WTC11 (cell line): ENCODE results near the gene UBASH3A. TPM values are rescaled to one million over a fixed set of nuclear protein-coding genes. Genes with fewer than 3 reads are reported as not detected.

Source experiments
- ATAC-seq: fragments of 200-7000 bp; cut with Tn5 transposase; 2 replicates; pipeline ENCODE4 v1.10.0; 2021; ENCODE audit warnings: mild to moderate bottlenecking, moderate library complexity
- CTCF ChIA-PET: fragments of 300-600 bp; sonication (Branson Sonifier 250); formaldehyde crosslinking; loops from one replicate; lab custom pipeline; 2021; ENCODE audit warnings: antibody characterized with exemption; lab: Charles Lee
- POLR2A ChIA-PET: fragments of 350-600 bp; sonication (Branson Sonifier 250); formaldehyde crosslinking; loops from one replicate; lab custom pipeline; 2021; ENCODE audit warnings: antibody characterized with exemption; lab: Charles Lee
- DNase-seq: peaks from one replicate; pipeline ENCODE4 v3.0.0; 2021; ENCODE audit warnings: low spot score
- H3K27ac Mint-ChIP-seq: 2 replicates; pipeline ENCODE4 v1.8.0; 2021; ENCODE audit warnings: mixed read lengths
- H3K27me3 Mint-ChIP-seq: 2 replicates; pipeline ENCODE4 v1.8.0; 2021; ENCODE audit warnings: low read depth, mild to moderate bottlenecking, moderate library complexity, mixed read lengths
- H3K36me3 Mint-ChIP-seq: 2 replicates; pipeline ENCODE4 v1.8.0; 2021; ENCODE audit warnings: mixed read lengths
- H3K4me1 Mint-ChIP-seq: 2 replicates; pipeline ENCODE4 v1.8.0; 2022; ENCODE audit warnings: mixed read lengths
- H3K4me3 Mint-ChIP-seq: 2 replicates; pipeline ENCODE4 v1.8.0; 2021; ENCODE audit warnings: mild to moderate bottlenecking, moderate library complexity, mixed read lengths
- H3K9me3 Mint-ChIP-seq: 2 replicates; pipeline ENCODE4 v1.8.0; 2021; ENCODE audit warnings: mixed read lengths
- CDX4 ChIP-seq: fragments of 250-450 bp; sonication (Bioruptor Pico); IDR thresholded peaks from 2 replicates; pipeline ENCODE4 v1.9.0; 2021; ENCODE audit warnings: moderate library complexity, mild to moderate bottlenecking, inconsistent platforms, borderline replicate concordance
- ERG ChIP-seq: fragments of 250-450 bp; sonication (Bioruptor Pico); IDR thresholded peaks from 2 replicates; pipeline ENCODE4 v1.8.0; 2021; ENCODE audit warnings: mild to moderate bottlenecking
- FOXP4 ChIP-seq: sonication (generic); formaldehyde crosslinking; IDR thresholded peaks from 2 replicates; pipeline ENCODE4 v1.8.0; 2022; ENCODE audit warnings: mild to moderate bottlenecking, missing genetic modification reagents
- GRHL2 ChIP-seq: fragments of 250-450 bp; sonication (Bioruptor Pico); IDR thresholded peaks from 2 replicates; pipeline ENCODE4 v1.8.0; 2022; ENCODE audit warnings: mild to moderate bottlenecking, moderate library complexity; ENCODE audit not compliant: insufficient replicate concordance, severe bottlenecking
- SMAD3 ChIP-seq: sonication (generic); formaldehyde crosslinking; IDR thresholded peaks from 2 replicates; pipeline ENCODE4 v1.8.0; 2022; ENCODE audit warnings: missing genetic modification reagents, mild to moderate bottlenecking, borderline replicate concordance
- STAT6 ChIP-seq: sonication (generic); formaldehyde crosslinking; conservative IDR thresholded peaks from 2 replicates; pipeline ENCODE4 v1.8.1; 2023; ENCODE audit warnings: mild to moderate bottlenecking, low read depth, missing genetic modification reagents, moderate library complexity
- ZBTB21 ChIP-seq: sonication (generic); formaldehyde crosslinking; IDR thresholded peaks from 2 replicates; pipeline ENCODE4 v1.8.1; 2023; ENCODE audit warnings: mild to moderate bottlenecking, missing genetic modification reagents, borderline replicate concordance
- ZNF416 ChIP-seq: fragments of 250-450 bp; sonication (Bioruptor Pico); IDR thresholded peaks from 2 replicates; pipeline ENCODE4 v1.9.0; 2021; ENCODE audit warnings: mild to moderate bottlenecking, inconsistent platforms
- ZSCAN18 ChIP-seq: fragments of 250-450 bp; sonication (Bioruptor Pico); IDR thresholded peaks from 2 replicates; pipeline ENCODE4 v2.1.2; 2022; ENCODE audit warnings: mild to moderate bottlenecking, moderate library complexity
- total RNA-seq: library from RNA; stranded (reverse); gene quantifications from 3 replicates; pipeline ENCODE4 v1.2.3, GENCODE V29; 2021
- TF ChIP-seq, protein P1 (sequence below): fragments of 200-600 bp; IDR thresholded peaks from 2 replicates; pipeline ENCODE4 v1.8.0; 2022; ENCODE audit warnings: antibody characterized with exemption
- TF ChIP-seq, protein P2 (sequence below): sonication (generic); formaldehyde crosslinking; IDR thresholded peaks from 2 replicates; pipeline ENCODE4 v1.8.0; 2022; ENCODE audit warnings: mild to moderate bottlenecking, missing genetic modification reagents

Gene UBASH3A
- total RNA-seq, 1 experiment from 2014 or later = not detected

- no peak for TF ChIP-seq STAT6
- TF ChIP-seq GRHL2 (CRISPR knock-in tag) = no peak
- TF ChIP-seq FOXP4 = no peak
- no peak for TF ChIP-seq ZNF416 (CRISPR knock-in tag)
These were observed 24.1 kb upstream of the UBASH3A start (continued) for GRCh38 chr21:42379426-42380215.

- ChIA-PET POLR2A (no interaction called here), CTCF (interaction anchor here (0.6 to 3.0 kb wide), 34 partner anchors 9 to 565 kb away, joined by 3 to 35 read pairs (median 4); no protein-coding TSS in a partner anchor)
- DNase-seq = peak; percentile 55
- Mint-ChIP-seq H3K4me1 (peaks cover 4% of the 10 kb centered on the region), H3K27me3 (peaks cover 3% of the 10 kb centered on the region; the same call in 1 of the 2 replicates), H3K27ac (no peak overlapping the region), H3K36me3 (peaks cover 5% of the 10 kb centered on the region; the same call in 1 of the 2 replicates), H3K4me3 (no peak overlapping the region), H3K9me3 (peaks cover 14% of the 10 kb centered on the region)
- peak; percentile 94 for ATAC-seq
- TF ChIP-seq CDX4 (CRISPR knock-in tag) (no peak), ERG (peak; percentile 15; the same call in 1 of the 2 replicates), SMAD3 (CRISPR knock-in tag) (no peak), ZBTB21 (CRISPR knock-in tag) (no peak), ZSCAN18 (CRISPR knock-in tag) (0 out of 2 replicates have a peak, but pooled peaks have one; percentile 27)
- TF ChIP-seq, protein P1, sequence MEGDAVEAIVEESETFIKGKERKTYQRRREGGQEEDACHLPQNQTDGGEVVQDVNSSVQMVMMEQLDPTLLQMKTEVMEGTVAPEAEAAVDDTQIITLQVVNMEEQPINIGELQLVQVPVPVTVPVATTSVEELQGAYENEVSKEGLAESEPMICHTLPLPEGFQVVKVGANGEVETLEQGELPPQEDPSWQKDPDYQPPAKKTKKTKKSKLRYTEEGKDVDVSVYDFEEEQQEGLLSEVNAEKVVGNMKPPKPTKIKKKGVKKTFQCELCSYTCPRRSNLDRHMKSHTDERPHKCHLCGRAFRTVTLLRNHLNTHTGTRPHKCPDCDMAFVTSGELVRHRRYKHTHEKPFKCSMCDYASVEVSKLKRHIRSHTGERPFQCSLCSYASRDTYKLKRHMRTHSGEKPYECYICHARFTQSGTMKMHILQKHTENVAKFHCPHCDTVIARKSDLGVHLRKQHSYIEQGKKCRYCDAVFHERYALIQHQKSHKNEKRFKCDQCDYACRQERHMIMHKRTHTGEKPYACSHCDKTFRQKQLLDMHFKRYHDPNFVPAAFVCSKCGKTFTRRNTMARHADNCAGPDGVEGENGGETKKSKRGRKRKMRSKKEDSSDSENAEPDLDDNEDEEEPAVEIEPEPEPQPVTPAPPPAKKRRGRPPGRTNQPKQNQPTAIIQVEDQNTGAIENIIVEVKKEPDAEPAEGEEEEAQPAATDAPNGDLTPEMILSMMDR = peak; percentile 48; the same call in 1 of the 2 replicates
- TF ChIP-seq, protein P2, sequence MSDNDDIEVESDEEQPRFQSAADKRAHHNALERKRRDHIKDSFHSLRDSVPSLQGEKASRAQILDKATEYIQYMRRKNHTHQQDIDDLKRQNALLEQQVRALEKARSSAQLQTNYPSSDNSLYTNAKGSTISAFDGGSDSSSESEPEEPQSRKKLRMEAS (CRISPR knock-in tag) = no peak
These were observed 22.2 kb upstream of the UBASH3A start for GRCh38 chr21:42381347-42381984.
